Measurements from ENCODE around the gene C3. TPM values are rescaled to one million over a fixed set of nuclear protein-coding genes. Genes with fewer than 3 reads are reported as not detected.
A peak's percentile ranks its signal among the peaks of the same experiment; 100 is the strongest.
"Not testable (repeated sequence)": the region's sequence is repeated elsewhere in the genome, so short reads cannot be mapped to it uniquely, and the experiment has no call there.

C3 gene
- total and polyA plus RNA-seq, 2 of the 13 experiments (the other 11 are each of a cell fraction or from before 2014, with no cell fraction given), result 1,455 to 6,272 TPM

GRCh38 chr19:6750062-6750461 is 29.6 kb upstream of the C3 start:
- ATAC-seq, result no peak
- BruUV-seq (replicated peaks), result no TSS peak
- Histone ChIP-seq H3K9ac (ENCODE audit: insufficient read depth, low read depth, low read length) (no peak overlapping the region), H3K9me3 (ENCODE audit: low read length) (no peaks in the 10 kb centered on the region), H2AFZ (ENCODE audit: low read length) (no peak overlapping the region), H3K79me2 (ENCODE audit: insufficient read depth, low read length) (no peaks in the 10 kb centered on the region), H3K4me2 (ENCODE audit: low read depth, low read length) (no peak overlapping the region), H3K4me1 (ENCODE audit: insufficient read depth, low read length) (peaks cover 32% of the 10 kb centered on the region), H3K4me3 (replicated peaks in 1 of 3; ENCODE audit: insufficient read depth in 1 of 3, low read depth in 2 of 3, low read length in 3 of 3) (no peak overlapping the region), H3K27me3 (ENCODE audit: control insufficient read depth in 1 of 2, insufficient read depth in 2 of 2, low read length in 2 of 2) (no peaks in the 10 kb centered on the region), H4K20me1 (ENCODE audit: insufficient read depth, low read length) (no peaks in the 10 kb centered on the region), H3K27ac (ENCODE audit: extremely low read length, insufficient read depth, low read length) (no peak overlapping the region), H3K36me3 (replicated peaks in 1 of 2; ENCODE audit: control insufficient read depth in 1 of 2, insufficient read depth in 2 of 2, low read length in 2 of 2) (peaks cover 17 to 42% of the 10 kb centered on the region in 2 experiments)
- FAIRE-seq, result no peak
- DNase-seq (ENCODE audit: low spot score), result no peak
- intact Hi-C loops (cut with micrococcal nuclease; ENCODE audit: unreplicated experiment), result loop anchor here (5.0 kb wide), 1 partner anchor 112 kb away; no protein-coding TSS in a partner anchor
- in situ Hi-C loops (cut with HindIII; ENCODE audit: extremely low pct_ligation_motif_present, low pct_unique_long_range_greater_than_20kb), result no loop called here
- TF ChIP-seq SMARCC2 (IDR thresholded peaks at IDR 0.05) (no peak), AGO2 (optimal IDR thresholded peaks at IDR 0.05; ENCODE audit: low read depth, low read length) (peak; percentile 43), ZNF629 (CRISPR knock-in tag; conservative IDR thresholded peaks at IDR 0.05) (no peak), RBFOX2 (IDR thresholded peaks at IDR 0.05; ENCODE audit: low read depth, low read length) (0 out of 2 replicates have a peak, but pooled peaks have one; percentile 37)
- ChIA-PET POLR2A (interaction anchor here (0.7 kb wide), 1 partner anchor 46 kb away, joined by 3 read pairs; no protein-coding TSS in a partner anchor), CTCF (ENCODE audit: low intra/inter-chr PET ratio, low total read pairs) (no interaction called here)
- WGBS (ENCODE audit: low lambda C conversion rate), result 95% methylated on average over 10 of the region's 20 CpGs

- H3K27me3 ChIP-seq (ENCODE audit: control insufficient read depth in 1 of 2, insufficient read depth in 2 of 2, low read length in 2 of 2); H3K9ac ChIP-seq (ENCODE audit: insufficient read depth, low read depth, low read length); intact Hi-C loops (cut with micrococcal nuclease; ENCODE audit: unreplicated experiment); H3K27ac ChIP-seq (ENCODE audit: extremely low read length, insufficient read depth, low read length); BruUV-seq (replicated peaks); DNase-seq (ENCODE audit: low spot score); H3K79me2 ChIP-seq (ENCODE audit: insufficient read depth, low read length); ATAC-seq; H3K9me3 ChIP-seq (ENCODE audit: low read length); CTCF ChIA-PET (ENCODE audit: low intra/inter-chr PET ratio, low total read pairs); in situ Hi-C loops (cut with HindIII; ENCODE audit: extremely low pct_ligation_motif_present, low pct_unique_long_range_greater_than_20kb); H3K4me2 ChIP-seq (ENCODE audit: low read depth, low read length); FAIRE-seq; H3K4me3 ChIP-seq (replicated peaks in 1 of 3; ENCODE audit: insufficient read depth in 1 of 3, low read depth in 2 of 3, low read length in 3 of 3); H4K20me1 ChIP-seq (ENCODE audit: insufficient read depth, low read length); H2AFZ ChIP-seq (ENCODE audit: low read length): not testable (repeated sequence)
- Histone ChIP-seq H3K4me1 (ENCODE audit: insufficient read depth, low read length) (peaks cover 47% of the 10 kb centered on the region), H3K36me3 (replicated peaks in 1 of 2; ENCODE audit: control insufficient read depth in 1 of 2, insufficient read depth in 2 of 2, low read length in 2 of 2) (peaks cover 17 to 53% of the 10 kb centered on the region in 2 experiments)
- POLR2A ChIA-PET, result interaction anchor here (1.2 to 1.6 kb wide), 3 partner anchors 10 to 27 kb away, joined by 4 to 6 read pairs (median 5); partner anchors contain the start of gene C3
- peak; percentile 33; the same call in 1 of the 2 replicates for TF ChIP-seq CEBPG (CRISPR knock-in tag; IDR thresholded peaks at IDR 0.05)
- TF ChIP-seq CEBPB (IDR thresholded peaks at IDR 0.05; ENCODE audit: borderline replicate concordance, low read depth, low read length), result 0 out of 2 replicates have a peak, but pooled peaks have one; percentile 7
- TF ChIP-seq TEAD3 (CRISPR knock-in tag; optimal IDR thresholded peaks at IDR 0.05; ENCODE audit: borderline replicate concordance), result peak; percentile 36
- 84% methylated on average over 10 of the region's 10 CpGs for WGBS (ENCODE audit: low lambda C conversion rate)
Observed at GRCh38 chr19:6748543-6748942, 28.1 kb upstream of the C3 start.
